D721Med (cell line): ENCODE results near the gene OSBPL10.

Experiments
- DNase-seq: peaks from one replicate; pipeline ENCODE4 v3.0.0; 2011; ENCODE audit warnings: low spot score; ENCODE audit not compliant: insufficient read length
- FAIRE-seq: peaks from 2 replicates; lab custom pipeline; 2011; peaks lifted over from hg19 to GRCh38; lab: Jason Lieb, UNC
- CTCF ChIP-seq: IDR thresholded peaks from 2 replicates; pipeline ENCODE4 v1.5.1; 2012; ENCODE audit warnings: mild to moderate bottlenecking, control low read depth; ENCODE audit not compliant: insufficient read depth; ENCODE audit errors: missing control alignments

OSBPL10 gene

GRCh38 chr3:31652296-31652695, 328.8 kb downstream of the OSBPL10 start:
- no peak for DNase-seq
- FAIRE-seq = no peak
- TF ChIP-seq CTCF = no peak

- no peak for FAIRE-seq
- no peak for TF ChIP-seq CTCF
Measured at GRCh38 chr3:31648286-31648968, 332.6 kb downstream of the OSBPL10 start.

GRCh38 chr3:31645256-31645655, 335.8 kb downstream of the OSBPL10 start:
- FAIRE-seq (no peak), DNase-seq (no peak)
- TF ChIP-seq CTCF = no peak

More at GRCh38 chr3:31648286-31648968, 332.6 kb downstream of the OSBPL10 start:
- DNase-seq = no peak

GRCh38 chr3:31639828-31640227, 341.2 kb downstream of the OSBPL10 start:
- FAIRE-seq = no peak
- no peak for TF ChIP-seq CTCF
- no peak for DNase-seq

GRCh38 chr3:31636694-31637442, 344.2 kb downstream of the OSBPL10 start:
- no peak for TF ChIP-seq CTCF
- DNase-seq = no peak
- FAIRE-seq = no peak

- no peak for TF ChIP-seq CTCF
- no peak for DNase-seq
- FAIRE-seq = no peak
Measured at GRCh38 chr3:31636049-31636448, 345.0 kb downstream of the OSBPL10 start.

- no peak for DNase-seq
- TF ChIP-seq CTCF = no peak
- FAIRE-seq = no peak
Measured at GRCh38 chr3:31635545-31635944, 345.5 kb downstream of the OSBPL10 start.
